Tibial artery (tissue), 4 donors: ENCODE results near the gene THADA.

ENCODE experiments used
- DNase-seq, 2 donors: peaks; one replicate each; pipeline ENCODE4 v3.0.0-alpha.2; 2019
- H3K27ac ChIP-seq, 2 donors: fragments of 200-600 bp; sonication (generic) in 1 of 2; 1 replicate in 1 of 2; 2 replicates in 1 of 2; pipeline ENCODE4 v1.5.1; 2018 to 2019; ENCODE audit warnings: mild to moderate bottlenecking in 1 of 2
- H3K27me3 ChIP-seq, 2 donors: fragments of 200-600 bp; sonication (generic) in 1 of 2; one replicate each; pipeline versions ENCODE4 v1.5.1 to v1.6.0; 2016 to 2019
- H3K36me3 ChIP-seq, 3 donors: fragments of 200-600 bp; sonication (generic) in 2 of 3; one replicate each; pipeline ENCODE4 v1.5.1; 2016 to 2019; ENCODE audit warnings: mild to moderate bottlenecking in 2 of 3
- H3K4me1 ChIP-seq, 4 donors: fragments of 200-600 bp; sonication (generic) in 2 of 4; 1 replicate in 3 of 4; 2 replicates in 1 of 4; pipeline ENCODE4 v1.5.1; 2016 to 2019
- H3K4me3 ChIP-seq, 2 donors: fragments of 200-600 bp; sonication (generic) in 1 of 2; 1 replicate in 1 of 2; 2 replicates in 1 of 2; pipeline ENCODE4 v1.5.1; 2018 to 2019; ENCODE audit warnings: mild to moderate bottlenecking in 2 of 2
- H3K9me3 ChIP-seq, 3 donors: fragments of 200-600 bp; sonication (generic) in 1 of 3; one replicate each; pipeline ENCODE4 v1.5.1; 2016 to 2019
- CTCF ChIP-seq, 2 experiments: fragments of 200-600 bp in 1 of 2; fragments of 450-650 bp in 1 of 2; IDR thresholded peaks; one replicate each; pipeline ENCODE4 v1.5.1; 2017 to 2019; ENCODE audit warnings: antibody characterized with exemption in 2 of 2, mild to moderate bottlenecking in 1 of 2, moderate library complexity in 1 of 2
- intact Hi-C: fragments of 100-400 bp; cut with DNase I; formaldehyde crosslinking; loops from one replicate; pipeline ENCODE4 v1.15.0; 2023; ENCODE audit warnings: low total_unique reads

THADA gene

GRCh38 chr2:43216629-43217028 is 379.2 kb downstream of the THADA start:
- H3K4me1 ChIP-seq = peaks cover 0 to 66% (median 46%) of the 10 kb centered on the region in 4 donors
- H3K27me3 ChIP-seq = no peaks in the 10 kb centered on the region
- intact Hi-C loops = loop anchor here (5.0 kb wide), 1 partner anchor 59 kb away; no protein-coding TSS in a partner anchor
- TF ChIP-seq CTCF (IDR thresholded peaks at IDR 0.05) = no peak
- H3K27ac ChIP-seq = peak overlapping the region; percentile 96 to 99
- no peak overlapping the region for H3K4me3 ChIP-seq
- H3K9me3 ChIP-seq = no peaks in the 10 kb centered on the region
- H3K36me3 ChIP-seq = no peaks in the 10 kb centered on the region
- DNase-seq = no peak

GRCh38 chr2:43215673-43216255 is 380.1 kb downstream of the THADA start:
- H3K9me3 ChIP-seq = no peaks in the 10 kb centered on the region
- no peaks in the 10 kb centered on the region for H3K36me3 ChIP-seq
- intact Hi-C loops = loop anchor here (5.0 kb wide), 1 partner anchor 58 kb away; no protein-coding TSS in a partner anchor
- H3K4me3 ChIP-seq = no peak overlapping the region
- no peaks in the 10 kb centered on the region for H3K27me3 ChIP-seq
- DNase-seq = no peak
- no peak for TF ChIP-seq CTCF (IDR thresholded peaks at IDR 0.05)
- H3K4me1 ChIP-seq = peaks cover 0 to 58% (median 39%) of the 10 kb centered on the region in 4 donors
- peak overlapping the region; percentile 96 to 99 for H3K27ac ChIP-seq

GRCh38 chr2:43214253-43214652 is 381.6 kb downstream of the THADA start:
- Histone ChIP-seq H3K27me3 (no peaks in the 10 kb centered on the region), H3K27ac (no peak overlapping the region), H3K4me3 (no peak overlapping the region), H3K36me3 (no peaks in the 10 kb centered on the region), H3K4me1 (peaks cover 0 to 51% (median 33%) of the 10 kb centered on the region in 4 donors), H3K9me3 (no peaks in the 10 kb centered on the region)
- TF ChIP-seq CTCF (IDR thresholded peaks at IDR 0.05) = no peak
- intact Hi-C loops = loop anchor here (5.0 kb wide), 2 partner anchors 122 to 182 kb away; no protein-coding TSS in a partner anchor
- no peak for DNase-seq

GRCh38 chr2:43212931-43213330 is 382.9 kb downstream of the THADA start:
- Histone ChIP-seq H3K9me3 (no peaks in the 10 kb centered on the region), H3K4me1 (peaks cover 0 to 37% (median 20%) of the 10 kb centered on the region in 4 donors), H3K36me3 (no peaks in the 10 kb centered on the region), H3K27ac (no peak overlapping the region), H3K27me3 (no peaks in the 10 kb centered on the region), H3K4me3 (no peak overlapping the region)
- no peak for TF ChIP-seq CTCF (IDR thresholded peaks at IDR 0.05)
- intact Hi-C loops = loop anchor here (5.0 kb wide), 2 partner anchors 121 to 181 kb away; no protein-coding TSS in a partner anchor
- peak; percentile 77 to 79 for DNase-seq

- no peak for DNase-seq
- H3K4me1 ChIP-seq = peaks cover 0 to 31% (median 14%) of the 10 kb centered on the region in 4 donors
- H3K27ac ChIP-seq = no peak overlapping the region
- no peak for TF ChIP-seq CTCF (IDR thresholded peaks at IDR 0.05)
- no peaks in the 10 kb centered on the region for H3K9me3 ChIP-seq
- H3K36me3 ChIP-seq = no peaks in the 10 kb centered on the region
- no peaks in the 10 kb centered on the region for H3K27me3 ChIP-seq
- intact Hi-C loops = loop anchor here (5.0 kb wide), 2 partner anchors 120 to 180 kb away; no protein-coding TSS in a partner anchor
- no peak overlapping the region for H3K4me3 ChIP-seq
These were observed 383.5 kb downstream of the THADA start for GRCh38 chr2:43212216-43212835.
